ENCODE measurements around the gene SYT1.

- TF ChIP-seq EZH2phosphoT487 (IDR thresholded peaks at IDR 0.05; ENCODE audit: unreplicated experiment): no peak
- TF ChIP-seq, protein P1, sequence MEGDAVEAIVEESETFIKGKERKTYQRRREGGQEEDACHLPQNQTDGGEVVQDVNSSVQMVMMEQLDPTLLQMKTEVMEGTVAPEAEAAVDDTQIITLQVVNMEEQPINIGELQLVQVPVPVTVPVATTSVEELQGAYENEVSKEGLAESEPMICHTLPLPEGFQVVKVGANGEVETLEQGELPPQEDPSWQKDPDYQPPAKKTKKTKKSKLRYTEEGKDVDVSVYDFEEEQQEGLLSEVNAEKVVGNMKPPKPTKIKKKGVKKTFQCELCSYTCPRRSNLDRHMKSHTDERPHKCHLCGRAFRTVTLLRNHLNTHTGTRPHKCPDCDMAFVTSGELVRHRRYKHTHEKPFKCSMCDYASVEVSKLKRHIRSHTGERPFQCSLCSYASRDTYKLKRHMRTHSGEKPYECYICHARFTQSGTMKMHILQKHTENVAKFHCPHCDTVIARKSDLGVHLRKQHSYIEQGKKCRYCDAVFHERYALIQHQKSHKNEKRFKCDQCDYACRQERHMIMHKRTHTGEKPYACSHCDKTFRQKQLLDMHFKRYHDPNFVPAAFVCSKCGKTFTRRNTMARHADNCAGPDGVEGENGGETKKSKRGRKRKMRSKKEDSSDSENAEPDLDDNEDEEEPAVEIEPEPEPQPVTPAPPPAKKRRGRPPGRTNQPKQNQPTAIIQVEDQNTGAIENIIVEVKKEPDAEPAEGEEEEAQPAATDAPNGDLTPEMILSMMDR (conservative IDR thresholded peaks at IDR 0.05; ENCODE audit: low read depth in 2 of 2): no peak
- TF ChIP-seq EZH2 (IDR thresholded peaks at IDR 0.05; ENCODE audit: low read depth, unreplicated experiment): no peak
- no peak for TF ChIP-seq REST (IDR thresholded peaks at IDR 0.05; ENCODE audit: unreplicated experiment)
- TF ChIP-seq POLR2AphosphoS5 (IDR thresholded peaks at IDR 0.05; ENCODE audit: low read depth): no peak
These were observed 262.7 kb downstream of the SYT1 start for GRCh38 chr12:79127271-79127751.
